OCI-LY7 (cell line): ENCODE data around the gene FOXB1. TPM values are rescaled to one million over a fixed set of nuclear protein-coding genes. Genes with fewer than 3 reads are reported as not detected.

ENCODE experiments used
- Bru-seq: library from RNA; stranded (reverse); fragments of 400-500 nt; gene quantifications from one replicate; lab custom pipeline; 2021; lab: Mats Ljungman, UMichigan
- BruChase-seq, 2 experiments: library from RNA; stranded (reverse); fragments of 400-500 nt; gene quantifications; one replicate each; lab custom pipeline; 2021; lab: Mats Ljungman, UMichigan
- BruUV-seq: library from RNA; stranded (reverse); fragments of 400-500 nt; replicated peaks from 2 replicates; lab custom pipeline; 2021; lab: Mats Ljungman, UMichigan
- CTCF ChIA-PET: fragments of 300-600 bp; sonication (Branson Sonifier 250); formaldehyde crosslinking; loops from one replicate; lab custom pipeline; 2022; ENCODE audit warnings: antibody characterized with exemption; ENCODE audit not compliant: unreplicated experiment; lab: Charles Lee
- POLR2A ChIA-PET: fragments of 300-600 bp; sonication (Branson Sonifier 250); formaldehyde crosslinking; loops from one replicate; lab custom pipeline; 2022; ENCODE audit warnings: antibody characterized with exemption; lab: Charles Lee
- DNase-seq: peaks from one replicate; pipeline ENCODE4 v3.0.0-alpha.2; 2015; ENCODE audit warnings: low spot score
- H2AFZ ChIP-seq: fragments of 200-600 bp; sonication (generic), shearing (Covaris generic); 2 replicates; pipeline ENCODE4 v1.6.1; 2014; ENCODE audit warnings: mild to moderate bottlenecking, antibody characterized with exemption, low read length, moderate library complexity
- H3K27ac ChIP-seq: fragments of 200-600 bp; sonication (generic); 2 replicates; pipeline ENCODE4 v1.5.1; 2014; ENCODE audit warnings: mixed run types, low read depth, mild to moderate bottlenecking, moderate library complexity, low read length, inconsistent platforms; ENCODE audit not compliant: poor library complexity, severe bottlenecking
- H3K36me3 ChIP-seq: fragments of 200-600 bp; sonication (generic); 2 replicates; pipeline ENCODE4 v1.6.1; 2014; ENCODE audit warnings: mild to moderate bottlenecking, antibody characterized with exemption, low read length, moderate library complexity, mixed read lengths; ENCODE audit not compliant: insufficient read depth
- H3K4me1 ChIP-seq: fragments of 200-600 bp; sonication (generic); 2 replicates; pipeline ENCODE4 v1.5.1; 2014; ENCODE audit warnings: mild to moderate bottlenecking, low read length; ENCODE audit not compliant: insufficient read depth, poor library complexity, severe bottlenecking
- H3K4me2 ChIP-seq: fragments of 200-600 bp; sonication (generic); 2 replicates; pipeline ENCODE4 v1.6.1; 2014; ENCODE audit warnings: mild to moderate bottlenecking, low read length
- H3K4me3 ChIP-seq: fragments of 200-600 bp; sonication (generic); 2 replicates; pipeline ENCODE4 v1.5.1; 2014; ENCODE audit warnings: mild to moderate bottlenecking, low read depth, low read length; ENCODE audit not compliant: poor library complexity, severe bottlenecking
- H3K79me2 ChIP-seq: fragments of 200-600 bp; sonication (generic); 2 replicates; pipeline ENCODE4 v1.6.1; 2016; ENCODE audit warnings: low read depth, mild to moderate bottlenecking, low read length, moderate library complexity, mixed read lengths; ENCODE audit not compliant: insufficient read depth
- H3K9me2 ChIP-seq: fragments of 200-600 bp; sonication (generic); 2 replicates; pipeline ENCODE4 v1.6.1; 2016; ENCODE audit warnings: mild to moderate bottlenecking, low read length, mixed read lengths; ENCODE audit not compliant: insufficient read depth
- H3K9me3 ChIP-seq: fragments of 200-600 bp; sonication (generic); 2 replicates; pipeline ENCODE4 v1.6.1; 2014; ENCODE audit warnings: mild to moderate bottlenecking, mixed run types, low read length, mixed read lengths
- H4K20me1 ChIP-seq: fragments of 200-600 bp; sonication (generic); 2 replicates; pipeline ENCODE4 v1.6.1; 2014; ENCODE audit warnings: mild to moderate bottlenecking, antibody characterized with exemption, low read length, moderate library complexity, mixed read lengths; ENCODE audit not compliant: insufficient read depth
- EZH2phosphoT487 ChIP-seq: fragments of 200-600 bp; sonication (generic); IDR thresholded peaks from 2 replicates; pipeline ENCODE4 v1.6.1; 2018; ENCODE audit warnings: low read depth, borderline replicate concordance, mild to moderate bottlenecking, mixed run types, antibody characterized with exemption, low read length, moderate library complexity, mixed read lengths
- intact Hi-C: fragments of 100-400 bp; cut with micrococcal nuclease; formaldehyde crosslinking; loops from one replicate; pipeline ENCODE4 v1.10.0; 2022; ENCODE audit not compliant: unreplicated experiment
- long read RNA-seq: library from polyadenylated mRNA; stranded (forward); transcript quantifications from one replicate; pipeline ENCODE4 v2.0.0, GENCODE V29; 2022
- total RNA-seq, 2 experiments: library from RNA; depleted of rRNA in 1 of 2; stranded (reverse); fragments of >200 nt in 1 of 2; shearing (Covaris generic) in 1 of 2; gene quantifications; 2 replicates each; pipeline ENCODE4 v1.2.3, GENCODE V29; 2014 to 2022
- TF ChIP-seq, protein P1 (sequence below): fragments of 200-600 bp; sonication (generic); conservative IDR thresholded peaks from 2 replicates; pipeline ENCODE4 v1.5.1; 2014; ENCODE audit warnings: mild to moderate bottlenecking, antibody characterized with exemption, low read length, moderate library complexity, mixed read lengths

FOXB1 gene
- total RNA-seq (2014; rRNA removed; shearing (Covaris generic)), result not detected in 2 replicates
- total RNA-seq (2022), result not detected in 2 replicates
- not detected for Bru-seq, nascent RNA
- not detected for BruChase-seq, experiment 1, labeled RNA remaining after a 6-hour chase
- BruChase-seq, experiment 2, labeled RNA remaining after a 2-hour chase, result not detected
- long read RNA-seq, result 0 reads

DNA sequence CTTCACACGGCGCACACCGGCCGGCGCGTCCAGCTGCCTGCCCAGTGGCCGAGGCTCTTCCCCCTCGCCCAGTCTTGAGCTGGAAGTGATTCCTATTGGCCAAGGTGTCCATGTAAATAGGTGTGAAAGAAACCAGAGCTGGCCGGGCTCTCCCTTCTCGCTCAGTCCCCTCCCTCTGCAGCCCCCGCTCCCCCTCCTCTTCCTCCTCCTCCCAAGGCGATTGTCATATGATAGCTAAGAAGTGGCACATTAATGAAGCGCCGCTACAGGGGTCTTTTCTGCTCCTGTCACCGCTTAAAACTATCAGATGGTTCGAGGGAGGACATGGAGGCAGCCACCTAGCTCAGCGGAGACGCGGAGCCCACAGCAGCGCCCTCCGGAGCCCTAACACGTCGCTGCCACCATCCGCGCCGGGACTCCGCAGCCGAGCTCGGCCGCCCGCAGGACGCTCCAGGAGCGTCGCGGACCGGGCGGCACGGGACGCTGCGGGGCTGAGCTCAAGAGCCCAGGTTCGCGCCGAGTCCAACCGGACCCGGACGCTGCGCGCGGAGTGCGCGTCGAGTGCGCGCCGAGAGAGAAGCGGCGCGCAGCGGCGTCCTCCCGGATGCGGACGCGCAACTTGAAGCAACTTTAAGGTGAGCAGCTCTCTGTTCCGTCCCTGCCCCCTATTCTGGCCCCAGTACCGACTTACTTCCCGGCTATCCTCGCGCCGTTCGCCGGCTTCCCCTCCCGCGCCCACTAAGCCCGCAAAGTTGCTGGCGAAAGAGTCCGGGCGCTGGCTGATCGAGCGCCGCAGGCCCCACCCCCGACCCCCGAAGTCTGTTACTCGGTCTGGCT is at the start of gene FOXB1:
FOXB1 (plus strand) TSS at position 303 of the 837 bp plus-strand sequence. CDS start 653 bp downstream, outside the sequence.
- intact Hi-C loops, result no loop called here
- Histone ChIP-seq H3K9me2 (no peaks in the 10 kb centered on the region), H3K27ac (no peak within 1 kb of the TSS), H4K20me1 (no peaks in the 10 kb centered on the region), H3K4me3 (no peak within 1 kb of the TSS), H3K36me3 (no peaks in the 10 kb centered on the region), H3K4me2 (no peak within 1 kb of the TSS), H2AFZ (no peak within 1 kb of the TSS), H3K9me3 (no peaks in the 10 kb centered on the region), H3K79me2 (no peaks in the 10 kb centered on the region), H3K4me1 (no peaks in the 10 kb centered on the region)
- CTCF ChIA-PET, result interaction anchor here (0.5 to 0.6 kb wide), 2 partner anchors 171 to 1548 kb away, joined by 3 to 6 read pairs; no protein-coding TSS in a partner anchor
- BruUV-seq, result no TSS peak
- TF ChIP-seq, protein P1, sequence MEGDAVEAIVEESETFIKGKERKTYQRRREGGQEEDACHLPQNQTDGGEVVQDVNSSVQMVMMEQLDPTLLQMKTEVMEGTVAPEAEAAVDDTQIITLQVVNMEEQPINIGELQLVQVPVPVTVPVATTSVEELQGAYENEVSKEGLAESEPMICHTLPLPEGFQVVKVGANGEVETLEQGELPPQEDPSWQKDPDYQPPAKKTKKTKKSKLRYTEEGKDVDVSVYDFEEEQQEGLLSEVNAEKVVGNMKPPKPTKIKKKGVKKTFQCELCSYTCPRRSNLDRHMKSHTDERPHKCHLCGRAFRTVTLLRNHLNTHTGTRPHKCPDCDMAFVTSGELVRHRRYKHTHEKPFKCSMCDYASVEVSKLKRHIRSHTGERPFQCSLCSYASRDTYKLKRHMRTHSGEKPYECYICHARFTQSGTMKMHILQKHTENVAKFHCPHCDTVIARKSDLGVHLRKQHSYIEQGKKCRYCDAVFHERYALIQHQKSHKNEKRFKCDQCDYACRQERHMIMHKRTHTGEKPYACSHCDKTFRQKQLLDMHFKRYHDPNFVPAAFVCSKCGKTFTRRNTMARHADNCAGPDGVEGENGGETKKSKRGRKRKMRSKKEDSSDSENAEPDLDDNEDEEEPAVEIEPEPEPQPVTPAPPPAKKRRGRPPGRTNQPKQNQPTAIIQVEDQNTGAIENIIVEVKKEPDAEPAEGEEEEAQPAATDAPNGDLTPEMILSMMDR, result no peak
- no peak for TF ChIP-seq EZH2phosphoT487
- POLR2A ChIA-PET, result interaction anchor here (0.6 kb wide), 1 partner anchor 20 kb away, joined by 5 read pairs; no protein-coding TSS in a partner anchor
- DNase-seq, result no peak

DNA sequence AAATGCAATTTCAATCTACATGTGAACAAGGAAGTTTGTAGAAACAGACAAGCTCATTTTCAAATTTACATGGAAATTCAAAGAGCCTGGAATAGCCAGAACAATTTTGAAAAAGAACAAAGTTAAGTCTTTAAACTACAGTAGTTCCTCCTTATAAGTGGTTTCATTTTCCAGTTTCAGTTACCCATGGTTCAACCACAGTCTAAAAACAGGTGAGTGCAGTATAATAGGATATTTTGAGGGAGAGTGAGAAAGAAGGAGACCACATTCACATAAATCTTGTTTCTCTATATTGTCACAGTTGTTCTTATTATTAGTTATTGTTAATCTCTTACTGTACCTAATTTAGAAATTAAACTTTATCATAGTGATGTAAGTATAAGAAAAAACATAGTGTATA is 45.8 kb upstream of the FOXB1 start:
- Histone ChIP-seq H3K79me2 (no peaks in the 10 kb centered on the region), H3K36me3 (no peaks in the 10 kb centered on the region), H3K9me3 (no peaks in the 10 kb centered on the region), H3K9me2 (no peaks in the 10 kb centered on the region), H3K4me1 (no peaks in the 10 kb centered on the region), H3K27ac (no peak overlapping the region), H2AFZ (no peak overlapping the region), H3K4me2 (no peak overlapping the region), H4K20me1 (no peaks in the 10 kb centered on the region), H3K4me3 (no peak overlapping the region)
- TF ChIP-seq, protein P1, result no peak
- TF ChIP-seq EZH2phosphoT487, result no peak
- POLR2A ChIA-PET, result no interaction called here
- CTCF ChIA-PET, result no interaction called here
- intact Hi-C loops, result no loop called here
- DNase-seq, result no peak
- no TSS peak for BruUV-seq
